Activated naive CD8-positive, alpha-beta T cell treated with anti-CD3 and anti-CD28 coated beads, Interleukin-2, amount 50 U/mL, for 16 hours (primary cell): ENCODE data around the gene ITGA7.

Experiments
- DNase-seq: peaks from one replicate; pipeline ENCODE4 v3.0.0-alpha.2; 2020; ENCODE audit warnings: low read depth, low spot score

Gene ITGA7, protein sequence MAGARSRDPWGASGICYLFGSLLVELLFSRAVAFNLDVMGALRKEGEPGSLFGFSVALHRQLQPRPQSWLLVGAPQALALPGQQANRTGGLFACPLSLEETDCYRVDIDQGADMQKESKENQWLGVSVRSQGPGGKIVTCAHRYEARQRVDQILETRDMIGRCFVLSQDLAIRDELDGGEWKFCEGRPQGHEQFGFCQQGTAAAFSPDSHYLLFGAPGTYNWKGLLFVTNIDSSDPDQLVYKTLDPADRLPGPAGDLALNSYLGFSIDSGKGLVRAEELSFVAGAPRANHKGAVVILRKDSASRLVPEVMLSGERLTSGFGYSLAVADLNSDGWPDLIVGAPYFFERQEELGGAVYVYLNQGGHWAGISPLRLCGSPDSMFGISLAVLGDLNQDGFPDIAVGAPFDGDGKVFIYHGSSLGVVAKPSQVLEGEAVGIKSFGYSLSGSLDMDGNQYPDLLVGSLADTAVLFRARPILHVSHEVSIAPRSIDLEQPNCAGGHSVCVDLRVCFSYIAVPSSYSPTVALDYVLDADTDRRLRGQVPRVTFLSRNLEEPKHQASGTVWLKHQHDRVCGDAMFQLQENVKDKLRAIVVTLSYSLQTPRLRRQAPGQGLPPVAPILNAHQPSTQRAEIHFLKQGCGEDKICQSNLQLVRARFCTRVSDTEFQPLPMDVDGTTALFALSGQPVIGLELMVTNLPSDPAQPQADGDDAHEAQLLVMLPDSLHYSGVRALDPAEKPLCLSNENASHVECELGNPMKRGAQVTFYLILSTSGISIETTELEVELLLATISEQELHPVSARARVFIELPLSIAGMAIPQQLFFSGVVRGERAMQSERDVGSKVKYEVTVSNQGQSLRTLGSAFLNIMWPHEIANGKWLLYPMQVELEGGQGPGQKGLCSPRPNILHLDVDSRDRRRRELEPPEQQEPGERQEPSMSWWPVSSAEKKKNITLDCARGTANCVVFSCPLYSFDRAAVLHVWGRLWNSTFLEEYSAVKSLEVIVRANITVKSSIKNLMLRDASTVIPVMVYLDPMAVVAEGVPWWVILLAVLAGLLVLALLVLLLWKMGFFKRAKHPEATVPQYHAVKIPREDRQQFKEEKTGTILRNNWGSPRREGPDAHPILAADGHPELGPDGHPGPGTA

GRCh38 chr12:55707841-55708694 lies at the start of gene ITGA7:
Gene ITGA7, minus strand, starts transcription at chr12:55707904. Its CDS starts 222 bp downstream, at chr12:55707682.
- DNase-seq = peak; percentile 25

- no peak for DNase-seq
Observed at GRCh38 chr12:55755246-55755645, 47.5 kb upstream of the ITGA7 start.

- DNase-seq = no peak
Observed at GRCh38 chr12:55748230-55748993, 40.7 kb upstream of the ITGA7 start.

DNA sequence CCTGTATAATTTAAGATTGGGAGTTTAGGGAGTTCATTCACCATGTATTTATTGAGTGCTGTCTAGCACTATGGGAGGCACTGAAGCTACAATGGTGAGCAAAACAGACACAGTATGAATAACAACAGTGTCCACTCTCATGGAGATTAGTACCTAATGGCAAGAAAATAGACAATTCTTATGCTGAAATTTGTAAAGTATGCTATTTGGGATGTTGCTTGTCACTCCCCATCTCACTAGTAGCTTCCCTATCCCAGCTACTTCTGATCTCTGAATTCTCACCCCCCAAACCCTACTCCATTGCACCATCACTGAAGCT lies 39.2 kb upstream of the ITGA7 start:
- no peak for DNase-seq

DNA sequence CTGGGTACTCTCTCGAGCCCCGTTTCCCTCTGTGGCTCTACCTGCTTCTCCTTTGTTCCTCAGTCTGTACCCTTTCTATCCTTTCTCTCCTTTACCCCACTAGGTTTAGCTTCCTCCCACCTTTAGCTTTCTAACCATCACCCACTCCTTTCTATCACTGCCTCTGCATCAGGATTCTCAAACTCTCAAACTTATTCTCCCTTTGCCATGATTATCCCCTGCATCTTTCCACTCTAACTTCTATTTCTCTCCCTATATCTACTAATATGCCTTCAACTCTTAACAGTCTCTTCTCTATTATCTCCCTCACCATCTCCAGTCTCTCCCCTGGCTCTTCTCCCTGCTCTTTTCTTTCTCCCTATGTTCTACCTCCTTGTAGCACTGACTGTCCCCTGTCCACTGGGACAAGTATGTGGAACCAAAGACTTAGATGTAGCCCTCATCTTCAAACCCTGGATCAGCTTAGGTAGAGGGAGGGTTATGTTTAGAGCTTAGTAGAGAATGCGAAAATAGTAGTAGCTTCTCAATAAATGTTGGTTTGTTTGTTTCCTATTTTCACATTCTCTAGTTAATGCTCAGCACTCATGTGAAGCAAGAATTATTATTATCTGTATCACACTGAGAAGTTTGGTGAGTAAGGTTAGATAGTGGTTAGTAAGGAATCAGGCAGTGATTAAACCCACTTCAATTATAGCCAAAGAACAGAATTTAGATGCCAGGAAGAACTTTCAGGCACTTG lies 38.6 kb upstream of the ITGA7 start:
- no peak for DNase-seq

DNA sequence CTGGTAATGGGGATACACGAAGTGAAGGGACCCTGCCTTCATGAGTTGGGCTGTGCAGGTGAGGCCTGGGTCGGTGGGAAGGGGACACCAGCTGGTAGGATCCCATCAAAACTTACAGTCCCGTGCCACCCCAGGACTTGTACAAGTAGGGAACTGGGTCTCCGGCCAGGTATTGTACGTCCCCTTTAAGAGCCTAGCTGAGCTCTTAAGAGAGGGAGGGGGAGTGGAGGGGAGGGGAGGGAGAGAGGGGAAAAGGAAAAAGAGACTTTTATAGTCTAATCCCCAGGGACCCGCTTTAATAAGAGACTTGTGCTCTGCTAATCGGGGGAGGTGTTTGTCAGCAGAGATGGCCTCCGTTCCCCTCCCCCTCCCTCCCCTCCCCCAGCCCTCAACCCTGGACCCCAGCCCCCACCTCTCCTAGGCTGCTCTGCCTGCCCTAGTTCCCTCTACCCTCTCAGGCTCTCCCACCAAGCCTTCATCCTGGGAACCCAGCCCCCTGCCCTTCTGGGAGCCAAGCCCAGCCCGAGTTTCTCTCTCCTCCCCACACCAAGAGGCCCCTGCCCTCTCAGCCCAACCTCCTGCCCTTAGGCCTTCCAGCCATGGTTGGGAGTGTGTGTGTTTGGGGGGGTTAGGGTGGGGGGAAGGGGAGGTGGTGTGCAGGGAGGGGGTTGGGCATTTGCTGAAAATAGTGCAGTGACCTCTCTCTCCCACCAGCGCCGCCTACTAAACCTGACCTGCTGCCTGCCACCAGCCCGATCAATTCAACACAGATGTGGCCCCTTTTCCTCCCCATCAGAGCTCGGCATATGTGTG lies 37.9 kb upstream of the ITGA7 start:
- DNase-seq = no peak

GRCh38 chr12:55744340-55745030 lies 36.8 kb upstream of the ITGA7 start:
- DNase-seq = no peak

GRCh38 chr12:55743406-55744339 lies 36.0 kb upstream of the ITGA7 start:
- no peak for DNase-seq

GRCh38 chr12:55742719-55743405 lies 35.2 kb upstream of the ITGA7 start, which contains the start of gene GDF11:
Gene GDF11, plus strand, starts transcription at chr12:55743122. Its CDS starts 195 bp downstream, at chr12:55743317.
- DNase-seq = no peak

DNA sequence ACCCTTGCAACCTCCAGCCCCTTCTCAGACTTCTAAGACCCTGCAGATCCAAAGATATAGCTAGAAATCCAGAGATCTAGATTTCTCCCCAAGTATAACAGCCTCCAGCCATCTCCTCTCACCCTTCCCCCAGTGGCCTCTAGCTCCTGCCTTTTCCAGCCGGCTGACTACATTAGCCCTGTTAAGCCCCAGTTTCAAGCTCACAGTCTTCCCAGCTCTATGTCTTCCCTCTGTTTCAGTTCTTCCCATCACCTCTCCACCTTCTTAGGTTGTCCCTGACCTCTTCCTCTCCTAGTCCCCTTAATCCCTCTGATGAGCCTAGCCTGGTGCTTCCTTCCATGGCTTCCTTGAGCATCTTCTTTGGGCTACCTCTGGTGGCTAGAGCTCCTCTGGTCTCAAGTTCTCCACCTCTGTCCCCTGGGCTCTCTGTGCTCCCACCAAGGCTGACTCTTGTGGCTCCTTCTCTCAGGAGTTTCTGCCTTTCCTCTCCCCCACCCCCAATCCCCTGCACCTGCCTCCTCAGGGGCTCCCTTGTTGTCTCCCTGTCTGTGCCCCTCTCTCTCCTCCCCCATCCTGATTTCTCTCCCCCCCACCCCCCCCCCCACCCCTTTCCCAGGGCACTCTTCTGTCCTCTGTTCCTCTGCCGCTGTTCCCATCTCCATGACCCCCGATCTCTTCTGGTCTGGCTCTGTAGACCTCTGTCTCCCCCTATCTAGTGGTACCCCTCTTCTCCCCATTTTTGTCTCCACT lies 34.4 kb upstream of the ITGA7 start:
- no peak for DNase-seq

DNA sequence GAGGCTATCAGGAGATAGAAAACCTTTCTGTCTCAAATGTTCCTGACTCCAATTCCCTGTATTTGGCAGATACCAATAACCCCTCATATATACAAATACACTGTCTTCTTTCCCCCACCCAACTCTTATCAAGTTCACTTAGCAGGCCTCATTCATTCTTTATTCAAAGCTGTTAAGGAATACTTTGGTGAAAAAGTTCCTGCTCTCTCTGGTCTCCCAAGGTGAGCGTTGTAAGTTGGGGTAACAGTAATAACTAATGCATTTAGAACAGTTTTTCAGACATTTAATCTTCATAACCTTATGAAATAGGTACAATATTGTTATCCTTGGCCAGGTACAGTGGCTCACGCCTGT lies 31.3 kb upstream of the ITGA7 start:
- no peak for DNase-seq

GRCh38 chr12:55738123-55739024 lies 30.7 kb upstream of the ITGA7 start:
- peak; percentile 62 for DNase-seq

- no peak for DNase-seq
Observed at GRCh38 chr12:55737581-55738122, 29.9 kb upstream of the ITGA7 start.

DNA sequence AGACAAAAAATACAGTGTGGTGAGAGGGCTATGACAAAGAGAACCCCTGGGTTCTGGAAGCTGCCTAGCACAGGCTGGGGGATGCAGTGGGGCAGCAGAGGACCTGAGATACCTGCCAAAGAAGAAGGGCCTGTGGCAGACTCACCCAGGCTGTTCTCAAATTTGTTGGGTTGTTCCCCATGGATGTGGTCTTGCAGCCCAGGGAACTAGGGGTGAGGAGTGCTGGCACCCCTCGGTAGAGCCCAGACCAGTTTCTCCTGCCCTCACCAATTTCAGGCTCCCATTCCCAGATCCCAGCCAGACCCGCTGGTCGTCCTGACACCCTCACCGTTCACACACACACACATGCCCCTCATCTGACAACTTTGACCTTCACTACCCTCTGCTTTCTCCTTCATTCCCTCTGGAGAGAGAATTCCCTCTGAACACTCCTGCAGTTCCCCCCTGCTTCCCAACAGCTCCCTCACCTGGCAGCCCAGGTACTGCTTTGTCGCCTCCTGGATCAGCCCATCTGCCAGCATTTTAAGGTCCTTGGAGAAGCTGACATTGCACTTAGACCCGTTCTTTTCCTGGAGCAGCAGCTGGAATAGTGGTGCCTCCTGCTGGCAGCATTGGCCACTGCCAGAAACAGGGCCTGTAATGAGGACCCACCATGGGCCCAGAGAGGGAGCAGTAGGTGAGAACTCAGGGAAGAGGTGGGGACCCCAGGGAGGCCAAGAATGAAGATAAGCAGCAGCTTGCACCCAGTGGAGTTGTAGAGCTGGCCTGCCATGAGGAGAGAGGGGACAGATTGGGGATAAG lies 29.3 kb upstream of the ITGA7 start:
- no peak for DNase-seq
